NCI-H1092 treated with DMSO at 0.1 percent for 48 hours (cell line): ENCODE measurements around the gene CACNA1G.

Experiments used
- DNase-seq: peaks from one replicate; lab custom pipeline; 2025; lab: John Stamatoyannopoulos, UW

Gene CACNA1G

GRCh38 chr17:50560185-50560824, at the start of gene CACNA1G:
Gene CACNA1G, plus strand, starts transcription at chr17:50560715. Its CDS starts 745 bp downstream, at chr17:50561460.
- DNase-seq: peak; percentile 79

DNA sequence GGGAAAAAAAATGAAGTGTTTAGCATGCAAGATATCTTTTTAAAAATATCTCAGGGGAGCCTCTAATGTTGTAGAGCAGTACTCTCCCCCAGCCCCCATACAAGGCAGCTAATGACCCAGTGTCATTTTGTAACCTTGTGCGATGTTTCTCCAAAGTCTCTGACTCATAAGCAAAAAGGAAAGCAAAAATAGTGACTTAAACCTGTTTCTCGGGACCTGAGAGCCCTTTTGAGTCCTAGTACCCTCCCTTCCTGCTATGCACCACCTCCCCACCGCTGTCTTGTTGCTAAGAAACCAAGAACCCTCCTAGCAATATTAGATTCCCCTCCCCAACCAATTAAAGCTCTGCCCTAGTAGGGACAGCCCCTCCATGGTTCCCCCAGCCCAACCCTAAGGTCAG, 49.5 kb upstream of the CACNA1G start:
- no peak for DNase-seq

DNA sequence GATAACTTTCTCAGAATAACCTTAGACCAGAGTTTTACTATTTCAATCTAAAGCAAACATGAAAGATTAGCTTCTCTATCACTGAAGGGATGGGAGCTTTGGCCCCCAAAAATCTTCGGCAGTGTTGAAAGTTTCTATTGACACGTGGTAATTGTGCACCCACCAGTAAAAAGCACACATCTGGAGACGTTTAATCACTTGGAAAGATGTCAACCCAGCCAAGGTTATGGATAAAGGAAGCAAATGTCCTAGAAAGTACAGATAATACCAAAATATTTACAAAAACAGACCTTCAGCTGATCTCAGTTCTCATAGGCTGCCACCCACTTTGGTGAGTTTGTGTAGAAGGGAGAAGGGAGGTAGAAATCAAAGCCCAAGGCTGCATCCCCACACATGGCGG, 47.0 kb upstream of the CACNA1G start:
- no peak for DNase-seq

- DNase-seq: no peak
Measured at GRCh38 chr17:50514388-50514787, 46.1 kb upstream of the CACNA1G start.

DNA sequence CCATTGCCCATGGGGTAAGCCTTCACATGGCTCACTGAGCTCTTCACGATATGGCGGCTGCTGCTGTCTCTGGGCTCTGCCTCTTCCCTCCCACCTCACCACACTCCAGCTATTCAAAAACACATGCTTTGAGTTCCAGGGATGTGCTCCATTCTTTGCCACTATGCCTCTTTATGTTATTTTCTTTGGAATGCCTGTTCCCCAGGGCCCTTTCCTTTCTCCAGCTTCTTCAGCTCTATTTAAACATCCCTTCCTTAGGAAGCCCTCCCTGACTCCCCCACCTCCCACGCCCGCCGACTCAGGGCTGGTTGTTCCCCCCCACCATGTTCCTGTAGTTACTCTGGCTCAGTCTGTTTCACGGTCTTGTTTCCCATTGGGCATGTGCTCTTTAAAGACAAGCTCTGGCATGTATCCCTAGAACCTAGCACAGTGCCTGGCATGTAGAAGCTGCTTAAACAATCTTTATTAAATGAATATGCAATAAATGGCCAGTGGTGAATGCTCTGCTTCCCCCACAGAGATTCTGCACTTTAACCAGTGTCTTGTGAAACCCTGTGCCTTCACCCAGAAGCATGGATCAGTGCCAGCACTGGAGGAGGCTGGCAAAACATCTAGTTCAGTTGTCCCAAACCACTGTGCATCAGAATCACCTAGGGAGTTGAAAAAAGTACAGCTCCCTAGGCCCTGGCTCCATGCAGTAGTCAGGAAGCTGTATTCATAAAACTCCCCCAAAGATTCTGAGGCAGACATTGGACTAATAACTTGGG, 45.4 kb upstream of the CACNA1G start:
- DNase-seq: no peak

- DNase-seq: no peak
Measured at GRCh38 chr17:50517011-50517410, 43.5 kb upstream of the CACNA1G start.

- DNase-seq: no peak
Measured at GRCh38 chr17:50517504-50518383, 42.8 kb upstream of the CACNA1G start.

DNA sequence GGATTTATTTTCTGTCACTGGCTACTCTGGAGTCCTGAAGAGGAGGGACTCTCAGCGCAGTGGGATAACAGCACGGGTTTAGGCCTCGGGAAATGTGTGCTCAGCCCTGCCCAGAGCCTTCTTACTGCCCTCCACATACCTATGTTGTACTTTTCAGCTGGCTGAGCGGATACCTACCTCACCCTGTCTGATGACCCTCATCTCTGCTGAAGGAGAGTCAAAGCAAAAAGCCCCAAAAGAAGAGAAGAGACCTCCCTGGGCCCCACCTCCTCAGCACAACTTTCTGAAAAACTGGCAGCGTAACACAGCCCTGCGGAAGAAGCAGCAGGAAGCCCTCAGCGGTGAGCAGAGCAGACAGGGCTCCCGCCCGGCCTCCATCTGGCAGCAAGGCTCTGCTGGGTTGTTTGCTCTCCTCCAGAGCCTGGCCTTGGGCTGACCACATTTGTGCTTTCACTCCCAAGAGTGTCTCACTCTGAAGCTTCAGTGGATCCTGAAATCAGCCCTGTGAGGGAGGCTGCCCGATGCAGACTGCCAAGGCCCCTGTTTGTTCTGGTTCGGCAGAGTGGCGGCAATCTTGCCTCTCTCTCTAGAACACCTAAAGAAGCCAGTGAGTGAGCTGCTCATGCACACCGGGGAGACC, 42.0 kb upstream of the CACNA1G start:
- DNase-seq: no peak

GRCh38 chr17:50519141-50519834, 41.2 kb upstream of the CACNA1G start:
- DNase-seq: no peak

GRCh38 chr17:50520483-50520882, 40.0 kb upstream of the CACNA1G start:
- no peak for DNase-seq

DNA sequence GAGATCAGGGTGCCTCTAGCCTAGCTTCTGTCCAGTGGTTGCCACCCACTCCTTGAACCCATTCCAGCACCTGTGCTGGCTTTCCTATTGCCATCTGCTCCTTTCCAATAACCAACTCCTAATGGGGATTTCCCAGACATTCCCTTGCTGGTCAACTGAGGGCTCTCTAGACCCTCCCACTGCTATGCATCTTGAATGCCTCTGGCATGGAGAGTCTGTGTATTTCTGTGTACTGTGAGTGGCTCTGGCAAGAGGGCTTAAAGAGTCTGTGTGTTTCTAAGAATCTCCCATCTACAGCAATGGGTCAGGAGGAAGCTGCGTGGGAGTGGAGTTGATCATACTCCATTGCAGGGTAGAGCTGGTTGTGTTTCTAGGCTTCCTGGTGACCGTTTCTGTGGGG, 39.0 kb upstream of the CACNA1G start:
- DNase-seq: no peak

DNA sequence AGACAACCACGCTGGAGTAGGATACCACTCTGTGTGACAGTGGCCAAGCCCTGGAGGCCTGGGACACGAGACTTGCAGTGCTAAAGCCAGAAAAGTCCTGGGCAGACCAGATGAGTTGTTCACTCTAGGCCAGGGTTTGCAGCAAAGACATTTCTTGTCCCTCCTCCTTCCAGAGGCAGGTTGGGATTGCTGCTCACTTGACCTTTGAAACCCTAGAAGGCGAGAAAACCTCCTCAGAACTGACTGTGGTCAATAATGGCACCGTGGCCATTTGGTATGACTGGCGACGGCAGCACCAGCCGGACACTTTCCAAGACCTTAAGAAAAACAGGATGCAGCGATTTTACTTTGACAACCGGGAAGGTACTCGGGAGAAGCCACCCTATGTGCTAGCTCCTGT, 37.7 kb upstream of the CACNA1G start:
- no peak for DNase-seq

DNA sequence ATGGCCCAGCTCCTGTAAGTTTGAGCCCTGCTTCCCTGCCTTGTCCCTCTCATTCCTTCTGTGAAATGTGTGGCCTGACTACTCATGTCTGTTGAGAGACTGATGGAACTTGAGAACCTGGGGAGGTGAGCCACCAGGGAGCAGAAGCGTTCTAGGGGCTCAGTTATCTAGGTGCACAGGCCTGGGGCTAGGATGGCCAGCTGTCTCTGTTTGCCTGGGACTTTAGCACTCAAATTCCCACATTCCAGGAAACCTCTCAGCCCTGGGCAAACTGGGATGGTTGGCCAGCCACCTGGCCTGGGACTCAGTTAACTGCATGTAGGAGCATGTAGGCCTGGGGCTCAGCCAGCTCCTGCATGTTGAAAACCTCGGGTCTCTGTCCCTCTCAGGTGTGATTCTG, 37.3 kb upstream of the CACNA1G start:
- no peak for DNase-seq

DNA sequence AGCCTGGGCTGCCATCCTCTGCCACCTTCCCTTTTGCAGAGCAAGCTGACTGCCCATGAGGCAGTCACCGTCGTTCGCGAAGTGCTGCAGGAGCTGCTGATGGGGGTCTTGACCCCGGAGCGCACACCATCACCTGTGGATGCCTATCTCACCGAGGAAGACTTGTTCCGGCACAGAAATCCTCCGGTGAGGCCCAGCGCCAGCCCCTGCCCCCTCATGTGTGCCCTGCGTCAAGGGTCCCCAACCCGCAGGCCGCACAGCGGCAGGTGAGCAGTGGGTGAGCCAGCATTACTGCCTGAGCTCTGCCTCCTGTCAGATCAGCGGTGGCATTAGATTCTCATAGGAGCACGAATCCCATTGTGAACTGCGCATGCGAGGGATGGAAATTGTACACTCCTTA, 35.7 kb upstream of the CACNA1G start:
- no peak for DNase-seq

DNA sequence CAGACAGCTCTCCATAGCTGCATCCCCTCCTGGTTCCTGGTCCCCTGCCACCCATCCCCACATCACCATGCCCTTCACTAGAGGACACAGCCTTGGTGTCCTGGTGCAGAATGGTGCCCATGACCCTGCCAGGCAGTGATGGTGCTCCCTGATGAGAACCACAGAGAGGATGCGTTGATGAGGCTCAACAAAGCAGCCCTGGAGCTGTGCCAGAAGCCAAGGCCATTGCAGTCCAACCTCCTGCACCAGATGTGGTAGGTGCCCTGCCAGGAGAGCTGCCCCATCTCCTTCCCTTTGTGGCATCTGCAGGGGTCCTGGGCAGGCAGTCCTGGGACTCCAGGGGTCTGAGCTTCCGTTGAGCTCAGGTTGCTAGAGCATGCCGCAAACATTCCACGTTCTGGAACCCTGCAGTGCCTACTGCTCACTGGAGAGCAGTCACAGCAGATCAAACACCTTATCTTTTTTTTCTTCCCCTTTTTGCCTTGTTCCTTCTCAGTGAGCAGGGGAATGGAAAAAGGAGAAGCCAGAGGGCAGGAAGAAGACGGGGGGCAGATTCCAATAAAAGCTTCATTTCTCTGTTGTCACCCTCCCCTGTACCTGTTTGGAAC, 33.3 kb upstream of the CACNA1G start:
- DNase-seq: no peak

- DNase-seq: no peak
Measured at GRCh38 chr17:50527949-50528474, 32.5 kb upstream of the CACNA1G start.

DNA sequence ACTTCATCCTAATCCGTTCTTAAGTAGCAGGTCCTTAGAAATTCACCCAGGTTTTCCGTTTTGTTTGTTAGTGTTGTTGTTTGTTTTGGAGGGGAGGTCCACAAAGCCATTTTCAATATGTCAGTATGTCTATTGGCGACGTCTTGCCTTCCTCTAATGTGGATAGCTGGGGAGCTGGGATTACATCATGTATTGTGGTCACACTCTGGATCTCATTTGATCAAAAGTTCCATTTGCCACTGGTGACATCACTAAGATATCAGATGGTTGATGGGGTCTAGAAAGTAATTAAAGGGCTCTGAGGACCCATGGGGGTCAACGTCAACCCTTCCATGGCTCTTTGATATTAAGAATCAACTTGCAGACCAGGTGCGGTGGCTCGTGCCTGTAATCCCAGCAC, 30.7 kb upstream of the CACNA1G start:
- DNase-seq: no peak

DNA sequence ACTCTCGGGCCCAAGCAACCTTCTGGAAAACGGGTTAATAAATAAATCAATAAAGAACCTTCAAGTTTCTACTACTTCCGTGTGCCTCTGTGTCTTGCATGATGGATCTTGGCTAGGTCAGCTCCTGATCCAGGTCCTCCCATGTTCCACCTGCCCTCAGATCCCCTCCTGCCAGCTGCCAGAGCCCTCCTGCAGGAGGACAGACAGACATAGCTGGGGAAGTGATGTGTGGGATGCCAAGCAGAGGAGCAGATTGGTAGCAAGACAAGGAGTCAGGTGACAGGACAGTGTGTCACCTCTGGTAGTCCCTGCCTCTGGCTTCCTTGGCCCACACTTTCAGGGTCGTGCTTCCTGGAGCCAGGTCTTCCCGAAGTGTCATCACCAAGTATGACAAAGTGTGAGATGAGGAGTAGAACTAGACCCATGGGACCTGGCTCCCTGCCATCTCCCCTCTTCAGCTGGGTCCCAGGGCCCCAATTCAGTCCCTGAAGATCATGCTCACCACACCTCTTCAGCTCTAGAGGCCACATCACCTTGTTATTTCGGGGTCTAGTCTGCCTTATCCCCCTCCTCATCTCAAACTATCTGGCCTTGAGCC, 29.0 kb upstream of the CACNA1G start:
- no peak for DNase-seq

GRCh38 chr17:50532452-50533024, 28.0 kb upstream of the CACNA1G start, which contains the start of gene EPN3:
Gene EPN3, plus strand, starts transcription at chr17:50532735. Its CDS starts 3,822 bp downstream, at chr17:50536557.
- no peak for DNase-seq

DNA sequence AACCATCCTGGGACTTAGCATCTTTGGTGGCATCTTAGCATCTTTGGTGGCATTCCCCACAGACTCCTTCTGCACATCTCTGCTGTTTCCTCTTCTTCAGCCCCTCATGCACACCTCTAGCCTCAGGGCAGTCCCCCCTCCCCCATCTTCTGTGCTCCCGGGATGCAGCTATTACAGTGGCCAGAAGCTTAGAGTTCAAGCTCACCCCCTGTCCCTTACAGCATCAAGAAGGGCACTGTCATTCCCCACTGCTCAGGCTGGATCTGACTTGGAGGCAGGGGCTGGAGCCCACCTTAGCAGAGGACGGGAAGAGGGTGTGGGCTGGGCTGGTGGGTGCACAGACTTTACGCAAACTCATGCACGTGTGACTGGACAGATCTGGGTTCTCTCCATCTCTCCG, 27.3 kb upstream of the CACNA1G start:
- no peak for DNase-seq
